ENCODE data around the gene ZNF805.
"Not testable (repeated sequence)": the region's sequence is repeated elsewhere in the genome, so short reads cannot be mapped to it uniquely, and the experiment has no call there.

ZNF805 gene

GRCh38 chr19:57242821-57243220, 2.4 kb downstream of the ZNF805 start:
- H3K4me3 ChIP-seq (ENCODE audit: low read depth, low read length), result no peak overlapping the region
- in situ Hi-C loops (cut with HindIII; ENCODE audit: low sequenced_read_pairs), result no loop called here
- no peak for TF ChIP-seq CTCF (IDR thresholded peaks at IDR 0.05; ENCODE audit: low read depth, low read length)
- DNase-seq (ENCODE audit: low read depth, low spot score), result no peak

GRCh38 chr19:57244513-57244912, 4.1 kb downstream of the ZNF805 start:
- TF ChIP-seq CTCF (IDR thresholded peaks at IDR 0.05; ENCODE audit: low read depth, low read length), result no peak
- in situ Hi-C loops (cut with HindIII; ENCODE audit: low sequenced_read_pairs), result no loop called here
- no peak for DNase-seq (ENCODE audit: low read depth, low spot score)
- no peak overlapping the region for H3K4me3 ChIP-seq (ENCODE audit: low read depth, low read length)

- H3K4me3 ChIP-seq (ENCODE audit: low read depth, low read length), result no peak overlapping the region
- in situ Hi-C loops (cut with HindIII; ENCODE audit: low sequenced_read_pairs), result no loop called here
- TF ChIP-seq CTCF (IDR thresholded peaks at IDR 0.05; ENCODE audit: low read depth, low read length), result no peak
- DNase-seq (ENCODE audit: low read depth, low spot score), result no peak
These were observed 4.6 kb downstream of the ZNF805 start for GRCh38 chr19:57245066-57245465.

- TF ChIP-seq CTCF (IDR thresholded peaks at IDR 0.05; ENCODE audit: low read depth, low read length), result no peak
- in situ Hi-C loops (cut with HindIII; ENCODE audit: low sequenced_read_pairs), result no loop called here
- DNase-seq (ENCODE audit: low read depth, low spot score), result no peak
- no peak overlapping the region for H3K4me3 ChIP-seq (ENCODE audit: low read depth, low read length)
These were observed 5.5 kb downstream of the ZNF805 start for GRCh38 chr19:57245959-57246358.

- DNase-seq (ENCODE audit: low read depth, low spot score), result no peak
- TF ChIP-seq CTCF (IDR thresholded peaks at IDR 0.05; ENCODE audit: low read depth, low read length), result no peak
- in situ Hi-C loops (cut with HindIII; ENCODE audit: low sequenced_read_pairs), result no loop called here
- no peak overlapping the region for H3K4me3 ChIP-seq (ENCODE audit: low read depth, low read length)
These were observed 8.2 kb downstream of the ZNF805 start for GRCh38 chr19:57248646-57249045.

GRCh38 chr19:57249329-57249728, 8.9 kb downstream of the ZNF805 start:
- no peak for DNase-seq (ENCODE audit: low read depth, low spot score)
- in situ Hi-C loops (cut with HindIII; ENCODE audit: low sequenced_read_pairs), result no loop called here
- TF ChIP-seq CTCF (IDR thresholded peaks at IDR 0.05; ENCODE audit: low read depth, low read length), result no peak
- no peak overlapping the region for H3K4me3 ChIP-seq (ENCODE audit: low read depth, low read length)

GRCh38 chr19:57253767-57254166, 13.3 kb downstream of the ZNF805 start:
- in situ Hi-C loops (cut with HindIII; ENCODE audit: low sequenced_read_pairs); H3K4me3 ChIP-seq (ENCODE audit: low read depth, low read length): not testable (repeated sequence)
- peak; percentile 5 for DNase-seq (ENCODE audit: low read depth, low spot score)
